Muscle of back (tissue), 11 donors: ENCODE results near the gene BICD1. TPM values are rescaled to one million over a fixed set of nuclear protein-coding genes. Genes with fewer than 3 reads are reported as not detected.

Source experiments
- DNase-seq, 3 donors: peaks; one replicate each; pipeline versions ENCODE4 v3.0.0 to v3.0.0-alpha.2; 2013
- polyA plus RNA-seq, 10 donors: library from polyadenylated mRNA; unstranded; fragments of 120-200 nt; gene quantifications; one replicate each; pipeline ENCODE4 v1.2.1, GENCODE V29; 2013; ENCODE audit not compliant: insufficient read length in 10 of 10

Gene BICD1
- polyA plus RNA-seq, 10 donors: 6.7 to 13.0 (median 10.9) TPM

DNA sequence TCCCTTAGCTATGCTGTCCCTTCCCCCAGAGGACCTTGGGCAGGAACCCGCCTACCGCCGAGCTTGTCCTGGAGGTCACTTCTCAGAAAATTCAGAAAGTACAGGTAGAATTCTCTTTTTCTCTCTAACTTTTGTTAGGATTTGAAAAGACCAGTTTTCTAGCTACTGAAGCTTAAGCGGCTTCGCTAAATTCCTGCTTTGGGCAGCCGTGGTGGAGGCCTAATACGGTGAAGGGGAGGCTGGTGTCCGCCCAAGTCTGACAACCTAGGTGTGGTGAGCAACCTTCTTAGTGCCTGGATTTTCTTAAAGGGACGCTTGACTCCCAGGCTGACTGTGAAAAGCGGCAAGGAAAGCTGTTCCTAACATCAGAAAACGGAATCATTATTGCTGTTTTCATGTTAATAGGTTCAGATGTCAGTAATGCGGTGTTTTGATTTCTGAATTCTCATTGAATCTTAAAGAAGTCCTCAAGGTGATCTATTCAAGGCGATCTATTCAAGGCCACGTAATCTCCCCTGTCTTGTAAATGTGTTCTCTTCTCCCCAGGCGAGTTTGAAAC, 293.5 kb downstream of the BICD1 start:
- no peak for DNase-seq

- no peak for DNase-seq
Measured at GRCh38 chr12:32400866-32401265, 294.2 kb downstream of the BICD1 start.

DNA sequence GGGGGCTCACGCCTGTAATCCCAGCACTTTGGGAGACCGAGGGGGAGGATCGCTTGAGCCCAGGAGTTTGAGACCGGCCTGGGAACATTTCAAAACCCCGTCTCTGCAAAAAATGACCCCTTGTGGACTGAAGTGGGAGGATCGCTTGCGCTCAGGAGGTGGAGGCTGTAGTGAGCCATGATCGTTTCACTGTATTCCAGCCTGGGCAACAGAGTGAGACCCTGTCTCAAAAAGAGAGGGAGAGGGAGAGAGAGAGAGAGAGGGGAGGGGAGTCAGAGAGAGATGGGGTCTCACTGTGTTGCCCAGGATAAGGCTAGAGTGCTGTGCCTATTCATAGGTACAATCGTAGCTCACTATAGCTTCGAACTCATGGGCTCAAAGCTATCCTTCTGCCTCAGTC, 295.5 kb downstream of the BICD1 start:
- DNase-seq: no peak

DNA sequence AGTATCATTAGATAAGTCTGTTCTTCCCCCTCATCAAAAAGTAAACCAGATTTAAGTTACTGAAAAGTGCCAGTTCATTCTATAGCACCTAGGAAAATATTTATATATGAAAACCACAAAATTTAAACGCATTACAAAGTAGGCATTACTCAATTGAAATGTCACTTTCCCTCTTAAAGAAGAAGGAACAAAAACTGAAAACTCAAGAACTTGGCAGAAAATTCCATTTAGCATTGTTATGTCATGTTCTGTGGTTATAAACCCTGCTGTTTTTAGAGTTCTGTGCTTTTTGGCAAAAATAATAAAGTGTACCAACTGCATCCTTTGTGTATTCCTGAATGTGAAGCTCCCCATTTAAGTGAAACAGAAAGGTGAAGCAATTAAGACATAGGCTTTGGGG, 296.3 kb downstream of the BICD1 start:
- no peak for DNase-seq

- DNase-seq: no peak
Measured at GRCh38 chr12:32407795-32408194, 301.1 kb downstream of the BICD1 start.

DNA sequence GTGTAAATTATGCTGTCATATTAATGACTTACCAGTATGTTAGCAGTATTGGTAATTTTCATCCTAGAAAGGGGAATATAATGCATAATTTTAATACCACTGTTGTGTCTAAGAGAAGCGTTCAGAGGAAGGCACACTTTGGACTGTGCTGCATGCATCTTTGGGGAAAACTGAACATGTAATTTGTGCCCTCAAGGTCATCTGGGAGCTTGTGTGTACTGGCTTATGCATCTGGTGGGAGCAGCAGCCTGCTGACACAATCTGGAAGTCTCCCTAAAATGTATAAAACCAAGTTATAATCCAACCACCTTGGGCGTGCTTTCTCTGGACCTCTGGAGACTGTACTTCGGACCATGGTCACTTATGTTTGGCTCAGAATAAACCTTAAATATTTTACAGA, 306.8 kb downstream of the BICD1 start:
- no peak for DNase-seq

DNA sequence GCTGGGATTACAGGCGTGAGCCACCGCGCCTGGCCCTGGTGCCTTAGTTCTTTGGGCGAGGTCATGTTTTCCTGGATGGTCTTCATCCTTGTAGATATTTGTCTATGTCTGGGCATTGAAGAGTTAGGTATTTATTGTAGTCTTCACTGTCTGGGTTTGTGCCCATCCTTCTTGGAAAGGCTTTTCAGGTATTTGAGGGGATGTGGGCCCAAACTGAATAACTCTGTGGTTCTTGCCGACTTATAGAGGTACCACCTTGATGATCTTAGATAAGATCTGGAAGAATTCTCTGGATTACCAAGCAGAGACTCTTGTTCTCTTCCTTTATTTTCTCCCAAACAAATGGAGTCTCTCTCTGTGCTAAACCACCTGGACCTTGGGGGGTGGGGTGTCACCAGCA, 311.6 kb downstream of the BICD1 start:
- no peak for DNase-seq

DNA sequence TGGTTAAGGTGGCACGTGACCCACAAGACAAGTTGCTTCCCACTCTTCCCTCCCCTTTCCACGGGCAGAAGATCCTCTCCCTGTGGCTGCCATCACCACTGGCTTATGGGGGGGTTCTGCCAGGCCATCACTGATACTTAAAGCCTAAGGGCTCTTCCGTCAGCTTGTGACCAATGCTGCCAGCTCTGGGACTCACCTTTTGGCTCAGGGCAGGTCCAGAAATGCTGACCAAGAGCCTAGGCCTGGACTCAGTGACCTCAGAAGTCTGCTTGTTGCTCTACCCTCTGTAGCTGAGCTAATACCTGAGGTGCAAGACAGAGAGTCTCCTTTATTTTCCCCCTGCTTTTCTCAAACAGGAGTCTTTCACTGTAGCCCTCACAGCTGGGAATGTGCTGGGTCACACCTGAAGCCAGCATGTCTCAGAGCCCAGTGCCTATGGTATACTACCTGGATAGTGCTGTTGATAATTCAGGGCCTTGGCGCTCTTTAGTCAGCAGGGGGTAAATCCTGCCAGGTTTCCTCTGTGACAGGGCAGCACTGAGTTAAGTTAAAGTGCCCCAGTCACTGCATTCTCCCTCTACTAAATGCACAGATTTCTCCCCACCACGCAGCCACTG, 312.4 kb downstream of the BICD1 start:
- DNase-seq: no peak

DNA sequence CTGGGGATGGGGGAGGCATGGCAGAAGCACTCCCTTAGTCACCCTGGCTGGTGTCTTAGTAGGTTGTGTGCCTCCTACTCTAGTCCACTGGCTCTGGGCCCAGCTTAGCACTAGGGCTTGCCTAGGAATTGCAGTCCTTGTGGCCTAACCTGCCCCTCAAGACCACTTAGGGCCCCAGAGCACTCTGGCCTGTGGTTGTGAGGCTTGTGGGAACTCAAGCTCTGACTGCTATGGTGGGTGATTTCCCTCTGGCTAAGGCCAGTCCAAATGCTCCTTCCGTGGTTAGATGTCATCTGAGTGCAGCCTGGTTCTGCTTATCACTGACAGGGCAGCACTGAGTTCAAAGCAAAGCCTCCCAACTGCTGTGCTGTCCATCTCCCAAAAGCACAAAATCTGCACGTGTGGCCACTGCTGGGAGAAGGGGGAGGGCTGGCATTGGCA, 312.9 kb downstream of the BICD1 start:
- DNase-seq: no peak

- DNase-seq: no peak
Measured at GRCh38 chr12:32420356-32420755, 313.7 kb downstream of the BICD1 start.

GRCh38 chr12:32423559-32423958, 316.9 kb downstream of the BICD1 start:
- no peak for DNase-seq

DNA sequence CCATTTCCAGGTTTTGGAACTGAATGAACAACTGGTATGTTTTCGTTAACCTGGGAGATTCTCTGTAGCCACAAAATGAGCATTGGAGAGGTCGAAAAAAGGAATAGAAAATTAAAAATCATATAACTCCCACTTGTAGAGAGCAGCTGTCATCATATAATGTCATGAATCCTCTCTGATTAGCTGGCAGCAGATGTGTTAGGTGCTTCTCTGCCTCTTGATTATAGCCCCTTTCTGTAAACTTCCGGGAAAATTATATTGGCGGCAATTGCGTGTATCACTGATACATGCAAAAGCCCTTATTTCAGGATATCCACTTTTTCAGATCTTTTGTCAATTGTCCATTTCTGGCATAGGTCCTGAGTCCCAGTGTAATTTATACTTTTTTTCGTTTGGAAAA, 324.4 kb downstream of the BICD1 start:
- no peak for DNase-seq

Other genes with a start within 250 kb of the BICD1 start
- gene RESF1, start 147.4 kb upstream of the BICD1 start, polyA plus RNA-seq: 10 to 100 TPM; 17.7 to 31.4 (median 29.0) TPM